HG03432 (cell line): ENCODE data around the gene GMPS.
"Not testable (repeated sequence)": the region's sequence is repeated elsewhere in the genome, so short reads cannot be mapped to it uniquely, and the experiment has no call there.

Experiments
- ATAC-seq: cut with Tn5 transposase; IDR thresholded peaks from one replicate; pipeline ENCODE4 v1.9.1; 2021; ENCODE audit warnings: mild to moderate bottlenecking, moderate library complexity; ENCODE audit not compliant: unreplicated experiment

The GMPS gene

GRCh38 chr3:155870133-155870944, at the start of gene GMPS:
Gene GMPS (plus strand): TSS chr3:155870650. CDS start chr3:155870871, 221 bp downstream.
- peak; percentile 91 for ATAC-seq

GRCh38 chr3:155828490-155829098, 41.9 kb upstream of the GMPS start:
- ATAC-seq: not testable (repeated sequence)

- ATAC-seq: no peak
These were observed 34.9 kb upstream of the GMPS start for GRCh38 chr3:155835341-155836071.

GRCh38 chr3:155843569-155843968, 26.9 kb upstream of the GMPS start:
- peak; percentile 42 for ATAC-seq

- no peak for ATAC-seq
These were observed 24.3 kb upstream of the GMPS start for GRCh38 chr3:155846119-155846518.

- no peak for ATAC-seq
These were observed 22.5 kb upstream of the GMPS start for GRCh38 chr3:155847993-155848392.

- ATAC-seq: not testable (repeated sequence)
These were observed 21.0 kb upstream of the GMPS start for GRCh38 chr3:155849404-155849803.

GRCh38 chr3:155852341-155852740, 18.1 kb upstream of the GMPS start:
- ATAC-seq: no peak

- ATAC-seq: peak; percentile 10
These were observed 17.0 kb upstream of the GMPS start for GRCh38 chr3:155853214-155854140.

- peak; percentile 96 for ATAC-seq
These were observed 16.1 kb upstream of the GMPS start, which contains the start of gene SLC33A1 for GRCh38 chr3:155854141-155854940. Gene SLC33A1 (minus strand): TSS chr3:155854427. CDS start chr3:155853997, 430 bp downstream.

GRCh38 chr3:155859859-155860258, 10.6 kb upstream of the GMPS start:
- ATAC-seq: peak; percentile 61

- not testable (repeated sequence) for ATAC-seq
These were observed 10.0 kb upstream of the GMPS start for GRCh38 chr3:155860424-155860823.

GRCh38 chr3:155861476-155862183, 8.8 kb upstream of the GMPS start:
- no peak for ATAC-seq

GRCh38 chr3:155862290-155862982, 8.0 kb upstream of the GMPS start:
- not testable (repeated sequence) for ATAC-seq

GRCh38 chr3:155863072-155863784, 7.2 kb upstream of the GMPS start:
- no peak for ATAC-seq

- ATAC-seq: no peak
These were observed 759 bp upstream of the GMPS start for GRCh38 chr3:155869691-155870090.

- ATAC-seq: peak; percentile 36
These were observed 695 bp downstream of the GMPS start for GRCh38 chr3:155870945-155871745.
